ENCODE data around the gene SMCO2. TPM values are rescaled to one million over a fixed set of nuclear protein-coding genes. Genes with fewer than 3 reads are reported as not detected.

The SMCO2 gene
- total and polyA plus RNA-seq, 2 of the 13 experiments (the other 11 are each of a cell fraction or from before 2014, with no cell fraction given) = 0.15 TPM; not detected in 1

DNA sequence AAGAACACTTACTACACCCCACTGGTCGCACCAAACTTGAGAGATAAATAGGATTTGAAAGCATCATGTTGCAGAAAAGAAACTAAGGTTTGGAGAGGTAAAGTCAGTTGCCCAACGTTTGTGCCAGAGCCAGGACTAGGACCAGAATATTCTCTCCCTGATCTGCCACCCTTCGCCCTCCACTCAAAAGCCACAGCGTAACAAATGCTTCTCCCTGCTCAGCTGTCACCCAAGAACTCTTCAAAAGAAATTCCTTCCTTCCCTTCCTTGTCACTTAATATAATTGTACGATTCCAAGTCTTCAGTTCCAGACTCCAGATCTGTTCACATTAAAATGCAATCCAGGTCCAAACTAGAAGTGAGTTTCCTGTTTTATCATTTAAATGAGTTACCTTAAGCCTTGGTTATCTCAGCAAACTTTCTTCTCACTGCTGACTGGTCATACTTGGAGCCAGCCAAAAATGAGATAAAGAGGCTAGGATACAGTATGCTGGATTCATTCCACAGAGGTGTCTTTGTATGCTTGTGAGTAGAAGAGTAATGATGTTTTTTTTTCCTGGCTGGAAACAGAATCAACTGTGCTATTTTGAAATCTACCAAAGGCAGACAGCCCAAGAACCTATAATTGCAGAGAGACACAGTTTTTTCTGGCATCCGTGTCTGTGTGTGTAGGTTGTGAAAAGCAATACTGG, 64.6 kb downstream of the SMCO2 start:
- ChIA-PET POLR2A (no interaction called here), CTCF (ENCODE audit: low intra/inter-chr PET ratio, low total read pairs) (no interaction called here)
- peaks cover 0 to 6% of the 10 kb centered on the region in 2 experiments; a peak in 1 of 5 replicates for H3K27me3 ChIP-seq (ENCODE audit: control insufficient read depth in 1 of 2, insufficient read depth in 2 of 2, low read length in 2 of 2)
- intact Hi-C loops (cut with micrococcal nuclease; ENCODE audit: unreplicated experiment) (no loop called here), in situ Hi-C loops (cut with HindIII; ENCODE audit: extremely low pct_ligation_motif_present, low pct_unique_long_range_greater_than_20kb) (no loop called here)
- H4K20me1 ChIP-seq (ENCODE audit: insufficient read depth, low read length) = no peaks in the 10 kb centered on the region
- no peak overlapping the region for H3K4me2 ChIP-seq (ENCODE audit: low read depth, low read length)
- BruUV-seq (replicated peaks) = no TSS peak
- H3K27ac ChIP-seq (ENCODE audit: extremely low read length, insufficient read depth, low read length) = no peak overlapping the region
- 32% methylated on average over 6 of the region's 6 CpGs for WGBS (ENCODE audit: low lambda C conversion rate)
- H3K9ac ChIP-seq (ENCODE audit: insufficient read depth, low read depth, low read length) = no peak overlapping the region
- ATAC-seq = no peak
- TF ChIP-seq RAD51 (IDR thresholded peaks at IDR 0.05; ENCODE audit: borderline replicate concordance) (no peak), TCF12 (IDR thresholded peaks at IDR 0.05) (no peak), TCF12 (CRISPR knock-in tag; IDR thresholded peaks at IDR 0.05) (no peak), ZSCAN22 (CRISPR knock-in tag; IDR thresholded peaks at IDR 0.05) (no peak), SAFB2 (CRISPR knock-in tag; IDR thresholded peaks at IDR 0.05; ENCODE audit: borderline replicate concordance, low read depth) (no peak), AHR (CRISPR knock-in tag; IDR thresholded peaks at IDR 0.05) (no peak)
- TF ChIP-seq, protein P1, sequence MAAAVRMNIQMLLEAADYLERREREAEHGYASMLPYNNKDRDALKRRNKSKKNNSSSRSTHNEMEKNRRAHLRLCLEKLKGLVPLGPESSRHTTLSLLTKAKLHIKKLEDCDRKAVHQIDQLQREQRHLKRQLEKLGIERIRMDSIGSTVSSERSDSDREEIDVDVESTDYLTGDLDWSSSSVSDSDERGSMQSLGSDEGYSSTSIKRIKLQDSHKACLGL (CRISPR knock-in tag; IDR thresholded peaks at IDR 0.05) = no peak
- TF ChIP-seq, protein P2, sequence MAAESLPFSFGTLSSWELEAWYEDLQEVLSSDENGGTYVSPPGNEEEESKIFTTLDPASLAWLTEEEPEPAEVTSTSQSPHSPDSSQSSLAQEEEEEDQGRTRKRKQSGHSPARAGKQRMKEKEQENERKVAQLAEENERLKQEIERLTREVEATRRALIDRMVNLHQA (CRISPR knock-in tag; IDR thresholded peaks at IDR 0.05) = no peak
- TF ChIP-seq, protein P3, sequence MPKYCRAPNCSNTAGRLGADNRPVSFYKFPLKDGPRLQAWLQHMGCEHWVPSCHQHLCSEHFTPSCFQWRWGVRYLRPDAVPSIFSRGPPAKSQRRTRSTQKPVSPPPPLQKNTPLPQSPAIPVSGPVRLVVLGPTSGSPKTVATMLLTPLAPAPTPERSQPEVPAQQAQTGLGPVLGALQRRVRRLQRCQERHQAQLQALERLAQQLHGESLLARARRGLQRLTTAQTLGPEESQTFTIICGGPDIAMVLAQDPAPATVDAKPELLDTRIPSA (CRISPR knock-in tag; IDR thresholded peaks at IDR 0.05; ENCODE audit: borderline replicate concordance) = no peak
- no peak for FAIRE-seq
- peaks cover 7% of the 10 kb centered on the region; the same call in 1 of the 2 replicates for H3K4me1 ChIP-seq (ENCODE audit: insufficient read depth, low read length)
- no peaks in the 10 kb centered on the region for H3K36me3 ChIP-seq (replicated peaks in 1 of 2; ENCODE audit: control insufficient read depth in 1 of 2, insufficient read depth in 2 of 2, low read length in 2 of 2)
- no peak for DNase-seq (ENCODE audit: low spot score)
- no peak overlapping the region for H3K4me3 ChIP-seq (replicated peaks in 1 of 3; ENCODE audit: insufficient read depth in 1 of 3, low read depth in 2 of 3, low read length in 3 of 3)
- no peaks in the 10 kb centered on the region for H3K79me2 ChIP-seq (ENCODE audit: insufficient read depth, low read length)
- no peaks in the 10 kb centered on the region for H3K9me3 ChIP-seq (ENCODE audit: low read length)
- H2AFZ ChIP-seq (ENCODE audit: low read length) = no peak overlapping the region

All from HepG2 (cell line).